ENCODE measurements around the gene BCAP29. TPM values are rescaled to one million over a fixed set of nuclear protein-coding genes. Genes with fewer than 3 reads are reported as not detected.
"Not testable (repeated sequence)": the region's sequence is repeated elsewhere in the genome, so short reads cannot be mapped to it uniquely, and the experiment has no call there.

BCAP29 gene
- total RNA-seq, 1 experiment from 2014 or later: 43.2 TPM

DNA sequence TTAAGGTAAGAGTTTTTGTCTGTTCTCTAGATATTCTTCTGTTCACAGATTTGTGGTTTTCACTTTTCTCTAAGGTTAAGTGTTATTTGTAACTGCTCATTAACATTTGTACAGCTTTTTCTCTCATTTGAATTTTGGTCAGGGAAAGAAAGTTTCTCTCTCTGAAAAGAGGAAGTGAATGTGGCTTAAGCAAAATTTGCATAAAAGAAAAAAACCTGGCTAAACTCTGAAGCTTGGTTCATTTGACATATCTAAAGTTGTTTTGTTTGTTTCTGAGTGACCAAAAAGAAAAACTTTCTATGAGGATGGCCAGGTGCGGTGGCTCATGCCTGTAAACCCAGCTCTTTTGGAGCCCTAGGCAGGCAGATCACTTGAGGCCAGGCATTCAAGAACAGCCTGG, 58.5 kb downstream of the BCAP29 start:
- Histone ChIP-seq H3K9me3 (ENCODE audit: control insufficient read depth in 1 of 2, insufficient read depth in 1 of 2, low read depth in 1 of 2, low read length in 2 of 2) (no peaks in the 10 kb centered on the region), H3K27ac (ENCODE audit: low read depth, low read length) (no peak overlapping the region), H3K27me3 (ENCODE audit: insufficient read depth, low read length) (no peaks in the 10 kb centered on the region), H4K20me1 (ENCODE audit: insufficient read depth) (no peaks in the 10 kb centered on the region), H3K36me3 (ENCODE audit: control insufficient read depth in 1 of 2, insufficient read depth in 2 of 2, low read length in 2 of 2) (no peaks in the 10 kb centered on the region), H3K79me2 (ENCODE audit: insufficient read depth, low read length) (no peaks in the 10 kb centered on the region), H3K9me2 (ENCODE audit: insufficient read depth) (no peaks in the 10 kb centered on the region), H3K9ac (ENCODE audit: low read length) (no peak overlapping the region), H3K4me2 (ENCODE audit: low read length) (no peak overlapping the region), H3K4me1 (ENCODE audit: control insufficient read depth in 1 of 2, insufficient read depth in 2 of 2, low read length in 2 of 2) (no peaks in the 10 kb centered on the region), H3K4me3 (replicated peaks in 1 of 2; ENCODE audit: low read depth in 1 of 2, low read length in 2 of 2) (no peak overlapping the region), H2AFZ (ENCODE audit: low read depth, low read length, poor library complexity, severe bottlenecking) (no peak overlapping the region)
- RAD21 ChIA-PET (ENCODE audit: low non-redundant PET in 1 of 2, low total read pairs in 2 of 2, uncharacterized antibody in 2 of 2, unreplicated experiment in 2 of 2): no interaction called here
- TF ChIP-seq, protein P1, sequence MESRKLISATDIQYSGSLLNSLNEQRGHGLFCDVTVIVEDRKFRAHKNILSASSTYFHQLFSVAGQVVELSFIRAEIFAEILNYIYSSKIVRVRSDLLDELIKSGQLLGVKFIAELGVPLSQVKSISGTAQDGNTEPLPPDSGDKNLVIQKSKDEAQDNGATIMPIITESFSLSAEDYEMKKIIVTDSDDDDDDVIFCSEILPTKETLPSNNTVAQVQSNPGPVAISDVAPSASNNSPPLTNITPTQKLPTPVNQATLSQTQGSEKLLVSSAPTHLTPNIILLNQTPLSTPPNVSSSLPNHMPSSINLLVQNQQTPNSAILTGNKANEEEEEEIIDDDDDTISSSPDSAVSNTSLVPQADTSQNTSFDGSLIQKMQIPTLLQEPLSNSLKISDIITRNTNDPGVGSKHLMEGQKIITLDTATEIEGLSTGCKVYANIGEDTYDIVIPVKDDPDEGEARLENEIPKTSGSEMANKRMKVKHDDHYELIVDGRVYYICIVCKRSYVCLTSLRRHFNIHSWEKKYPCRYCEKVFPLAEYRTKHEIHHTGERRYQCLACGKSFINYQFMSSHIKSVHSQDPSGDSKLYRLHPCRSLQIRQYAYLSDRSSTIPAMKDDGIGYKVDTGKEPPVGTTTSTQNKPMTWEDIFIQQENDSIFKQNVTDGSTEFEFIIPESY (IDR thresholded peaks at IDR 0.05; ENCODE audit: extremely low read depth, insufficient replicate concordance, low read length): no peak
- TF ChIP-seq, protein P2, sequence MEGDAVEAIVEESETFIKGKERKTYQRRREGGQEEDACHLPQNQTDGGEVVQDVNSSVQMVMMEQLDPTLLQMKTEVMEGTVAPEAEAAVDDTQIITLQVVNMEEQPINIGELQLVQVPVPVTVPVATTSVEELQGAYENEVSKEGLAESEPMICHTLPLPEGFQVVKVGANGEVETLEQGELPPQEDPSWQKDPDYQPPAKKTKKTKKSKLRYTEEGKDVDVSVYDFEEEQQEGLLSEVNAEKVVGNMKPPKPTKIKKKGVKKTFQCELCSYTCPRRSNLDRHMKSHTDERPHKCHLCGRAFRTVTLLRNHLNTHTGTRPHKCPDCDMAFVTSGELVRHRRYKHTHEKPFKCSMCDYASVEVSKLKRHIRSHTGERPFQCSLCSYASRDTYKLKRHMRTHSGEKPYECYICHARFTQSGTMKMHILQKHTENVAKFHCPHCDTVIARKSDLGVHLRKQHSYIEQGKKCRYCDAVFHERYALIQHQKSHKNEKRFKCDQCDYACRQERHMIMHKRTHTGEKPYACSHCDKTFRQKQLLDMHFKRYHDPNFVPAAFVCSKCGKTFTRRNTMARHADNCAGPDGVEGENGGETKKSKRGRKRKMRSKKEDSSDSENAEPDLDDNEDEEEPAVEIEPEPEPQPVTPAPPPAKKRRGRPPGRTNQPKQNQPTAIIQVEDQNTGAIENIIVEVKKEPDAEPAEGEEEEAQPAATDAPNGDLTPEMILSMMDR (IDR thresholded peaks at IDR 0.05 in 2 of 3, conservative IDR thresholded peaks at IDR 0.05 in 1 of 3; ENCODE audit: borderline replicate concordance in 1 of 3, insufficient read depth in 1 of 3, low read depth in 2 of 3, low read length in 2 of 3): no peak
- ATAC-seq: no peak
- CTCF ChIA-PET: no interaction called here
- POLR2A ChIA-PET: no interaction called here
- no TSS peak for BruUV-seq (replicated peaks)
- no peak for DNase-seq (ENCODE audit: low read depth, low spot score)
- intact Hi-C loops (cut with micrococcal nuclease): no loop called here

DNA sequence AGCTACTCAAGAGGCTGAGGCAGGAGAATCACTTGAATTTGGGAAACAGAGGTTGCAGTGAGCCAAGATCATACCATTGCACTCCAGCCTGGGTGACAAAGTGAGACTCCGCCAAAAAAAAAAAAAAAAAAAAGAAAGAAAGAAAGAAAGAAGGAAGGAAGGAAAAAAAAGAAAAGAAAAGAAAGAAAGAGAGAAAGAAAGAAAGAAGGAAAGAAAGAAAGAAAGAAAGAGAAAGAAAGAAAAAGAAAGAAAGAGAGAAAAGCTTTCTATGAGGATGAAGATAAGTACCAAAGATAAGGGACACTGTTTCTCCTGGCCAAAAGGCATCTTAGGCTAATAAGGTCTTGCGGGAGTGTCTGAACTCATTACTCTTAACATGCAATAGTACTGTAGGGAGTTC, 59.0 kb downstream of the BCAP29 start:
- H3K27ac ChIP-seq (ENCODE audit: low read depth, low read length); H3K36me3 ChIP-seq (ENCODE audit: control insufficient read depth in 1 of 2, insufficient read depth in 2 of 2, low read length in 2 of 2); H4K20me1 ChIP-seq (ENCODE audit: insufficient read depth); ATAC-seq; H3K4me1 ChIP-seq (ENCODE audit: control insufficient read depth in 1 of 2, insufficient read depth in 2 of 2, low read length in 2 of 2); POLR2A ChIA-PET; BruUV-seq (replicated peaks); intact Hi-C loops (cut with micrococcal nuclease); H3K79me2 ChIP-seq (ENCODE audit: insufficient read depth, low read length); H3K9ac ChIP-seq (ENCODE audit: low read length); H2AFZ ChIP-seq (ENCODE audit: low read depth, low read length, poor library complexity, severe bottlenecking); H3K27me3 ChIP-seq (ENCODE audit: insufficient read depth, low read length); H3K4me3 ChIP-seq (replicated peaks in 1 of 2; ENCODE audit: low read depth in 1 of 2, low read length in 2 of 2); CTCF ChIA-PET; RAD21 ChIA-PET (ENCODE audit: low non-redundant PET in 1 of 2, low total read pairs in 2 of 2, uncharacterized antibody in 2 of 2, unreplicated experiment in 2 of 2); H3K9me2 ChIP-seq (ENCODE audit: insufficient read depth); H3K4me2 ChIP-seq (ENCODE audit: low read length); H3K9me3 ChIP-seq (ENCODE audit: control insufficient read depth in 1 of 2, insufficient read depth in 1 of 2, low read depth in 1 of 2, low read length in 2 of 2); DNase-seq (ENCODE audit: low read depth, low spot score): not testable (repeated sequence)
